Cerebellar cortex (tissue), 1 donor: ENCODE measurements around the gene CLDN17.

Experiments
- DNase-seq: peaks from one replicate; pipeline ENCODE4 v3.0.0-alpha.2; 2015; ENCODE audit warnings: low spot score

Gene CLDN17, protein sequence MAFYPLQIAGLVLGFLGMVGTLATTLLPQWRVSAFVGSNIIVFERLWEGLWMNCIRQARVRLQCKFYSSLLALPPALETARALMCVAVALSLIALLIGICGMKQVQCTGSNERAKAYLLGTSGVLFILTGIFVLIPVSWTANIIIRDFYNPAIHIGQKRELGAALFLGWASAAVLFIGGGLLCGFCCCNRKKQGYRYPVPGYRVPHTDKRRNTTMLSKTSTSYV

DNA sequence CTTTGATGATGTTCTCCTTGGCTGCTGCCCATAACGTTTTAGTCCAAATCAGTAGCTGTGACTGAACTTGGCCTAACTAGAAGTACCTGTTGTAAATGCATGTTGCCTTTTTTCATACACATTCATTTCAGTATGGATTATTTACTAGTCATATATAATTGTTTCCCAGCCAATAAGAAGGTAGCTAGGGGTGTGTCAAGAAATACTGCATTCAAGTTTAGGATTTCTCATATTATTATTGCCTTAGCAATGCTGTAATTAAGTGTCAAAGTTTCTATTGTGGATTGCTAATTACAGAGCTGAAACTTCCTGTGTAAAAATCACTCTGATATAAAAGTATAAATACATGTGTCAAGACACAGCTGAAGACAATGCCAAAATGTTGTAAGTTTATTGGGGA, at the start of gene CLDN17:
Gene CLDN17 (minus strand): TSS at position 101 of the 400 bp plus-strand sequence. CDS start 188 bp downstream, outside the sequence.
- no peak for DNase-seq

DNA sequence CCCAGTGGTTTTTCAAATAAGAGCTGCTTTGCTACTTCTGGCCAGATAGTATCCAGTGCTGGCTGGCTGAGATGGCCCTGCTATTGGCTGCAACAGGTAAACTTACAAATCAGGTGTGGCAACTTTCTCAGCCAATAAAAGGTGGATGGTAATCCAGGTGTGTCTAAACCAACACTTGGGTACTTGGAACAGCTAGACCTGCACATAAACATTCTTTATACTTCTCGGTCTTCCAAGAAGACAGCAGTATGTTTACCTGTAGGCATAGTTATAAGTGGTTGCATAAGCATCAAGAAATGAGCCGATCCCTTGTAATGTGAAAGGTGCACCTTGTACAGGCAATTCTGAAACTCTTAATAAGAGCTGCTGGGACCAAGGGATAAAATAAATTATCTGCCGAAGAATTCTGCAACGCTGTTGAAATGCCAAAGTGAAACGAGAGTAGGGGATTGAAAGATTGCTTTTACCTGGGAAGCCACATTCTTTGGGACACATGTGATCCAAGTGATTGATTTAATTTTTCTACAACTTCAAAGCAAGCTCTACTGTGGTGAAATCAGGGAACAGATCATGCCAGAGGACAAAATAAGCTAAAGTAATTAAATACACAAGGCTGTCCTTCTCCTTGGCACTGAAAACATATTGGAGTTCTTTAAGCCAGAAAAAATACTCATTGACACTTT, 49.6 kb upstream of the CLDN17 start, which contains the start of gene CLDN8:
Gene CLDN8 (minus strand): TSS at position 57 of the 683 bp plus-strand sequence. CDS start 172 bp downstream, outside the sequence.
- no peak for DNase-seq

DNA sequence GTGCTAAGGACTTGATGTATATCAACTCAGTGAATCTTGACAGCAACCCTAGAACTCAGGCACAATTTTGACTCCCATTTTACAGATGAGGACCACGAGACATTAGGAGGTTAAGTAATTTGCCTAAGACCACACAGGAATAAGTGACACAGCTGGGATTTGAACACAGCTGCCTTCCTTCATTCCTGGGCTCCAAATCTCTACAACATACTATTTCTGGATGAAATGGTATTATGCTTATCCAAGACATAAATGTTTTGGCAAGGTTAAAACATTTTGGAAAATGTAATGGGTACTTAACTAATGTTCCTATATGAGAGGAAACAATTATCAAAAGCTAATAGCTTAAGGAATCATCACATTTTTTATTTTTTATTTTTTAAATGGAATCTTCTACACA, 44.5 kb upstream of the CLDN17 start:
- DNase-seq = no peak

DNA sequence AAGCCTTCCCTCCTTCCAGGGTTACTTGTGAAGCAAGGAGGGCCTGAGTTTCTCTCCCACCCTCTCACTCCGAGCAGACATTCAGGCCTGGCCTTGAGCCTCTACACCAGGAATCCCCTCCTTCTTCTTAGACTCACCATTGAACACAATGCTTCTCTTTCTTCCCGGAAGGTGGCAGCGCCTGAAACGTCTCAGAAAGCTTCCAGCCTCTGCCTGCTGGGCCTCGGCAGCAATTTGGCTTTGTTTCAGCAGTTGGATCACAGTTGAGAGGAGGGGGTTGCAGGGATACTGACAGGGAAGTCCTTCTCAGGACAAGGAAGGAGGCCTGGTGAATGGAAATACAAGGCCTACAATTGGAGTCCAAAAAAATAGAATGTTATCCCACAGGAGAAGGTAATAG, 43.0 kb upstream of the CLDN17 start:
- no peak for DNase-seq

DNA sequence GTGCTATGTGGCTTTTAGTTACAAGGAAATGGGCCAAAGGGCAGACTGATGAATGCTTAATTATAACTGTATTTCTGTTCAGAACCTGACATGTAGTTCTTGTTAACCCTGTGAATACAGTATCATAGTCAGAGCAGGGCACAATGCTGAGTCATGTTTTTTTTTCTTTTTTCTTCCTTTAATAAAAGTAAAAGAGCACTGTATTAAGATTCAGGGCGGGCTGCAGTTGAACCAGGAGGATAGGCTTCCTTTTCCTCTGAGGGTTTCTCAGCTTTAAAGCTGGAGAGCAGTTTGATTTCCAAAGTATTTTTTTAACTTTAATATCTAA, 40.6 kb upstream of the CLDN17 start:
- DNase-seq = no peak

DNA sequence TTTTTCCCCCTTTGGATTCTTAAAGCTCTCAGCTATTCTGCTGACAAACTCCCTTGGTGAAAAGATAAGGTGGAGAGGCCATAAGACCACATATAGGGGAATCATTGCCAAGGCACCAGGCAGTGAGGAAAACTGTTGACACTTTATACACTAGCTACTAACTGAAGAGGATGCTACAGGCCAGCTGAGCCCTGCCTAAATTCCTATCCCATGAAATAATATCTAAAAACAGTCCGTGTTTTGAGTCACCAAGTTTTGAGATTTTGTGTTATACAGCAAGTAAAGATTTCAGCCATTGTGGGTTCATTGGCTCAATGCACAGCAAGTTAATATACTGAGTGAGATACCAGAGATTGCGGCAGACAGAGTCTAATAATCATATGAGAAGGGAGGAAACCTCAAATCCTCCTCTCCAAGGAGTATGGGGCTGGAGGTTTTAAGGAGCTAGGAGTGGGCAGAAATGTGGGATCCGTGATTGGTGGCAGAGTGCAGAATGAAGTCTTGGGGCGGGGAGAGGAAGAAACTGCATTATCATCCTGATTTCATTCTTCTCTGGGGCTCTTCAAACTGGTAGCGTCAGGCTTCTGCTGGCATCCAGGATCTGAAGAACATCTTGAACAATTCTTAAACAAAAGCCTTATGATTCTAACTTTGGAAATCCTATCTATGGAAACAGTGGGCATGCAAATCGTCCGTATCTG, 40.1 kb upstream of the CLDN17 start:
- DNase-seq = no peak

DNA sequence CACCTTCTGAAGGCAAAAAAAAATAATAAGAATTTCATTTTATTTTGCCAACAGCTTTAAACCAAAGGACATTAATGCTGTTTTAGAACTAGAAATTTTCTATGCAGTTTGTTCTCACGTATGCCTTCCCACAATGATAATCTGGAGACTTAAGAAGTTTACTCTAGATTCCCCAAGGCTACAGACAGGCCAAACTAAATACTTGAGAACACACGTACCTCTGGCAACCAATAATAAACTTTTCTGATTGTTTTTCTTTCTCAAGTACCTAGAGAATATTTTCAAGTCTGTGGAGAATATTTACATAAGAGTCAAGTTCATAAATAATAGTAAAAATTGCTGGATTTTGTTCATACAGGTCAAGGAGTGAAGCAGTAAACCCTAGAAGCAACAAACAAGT, 33.4 kb upstream of the CLDN17 start:
- no peak for DNase-seq

DNA sequence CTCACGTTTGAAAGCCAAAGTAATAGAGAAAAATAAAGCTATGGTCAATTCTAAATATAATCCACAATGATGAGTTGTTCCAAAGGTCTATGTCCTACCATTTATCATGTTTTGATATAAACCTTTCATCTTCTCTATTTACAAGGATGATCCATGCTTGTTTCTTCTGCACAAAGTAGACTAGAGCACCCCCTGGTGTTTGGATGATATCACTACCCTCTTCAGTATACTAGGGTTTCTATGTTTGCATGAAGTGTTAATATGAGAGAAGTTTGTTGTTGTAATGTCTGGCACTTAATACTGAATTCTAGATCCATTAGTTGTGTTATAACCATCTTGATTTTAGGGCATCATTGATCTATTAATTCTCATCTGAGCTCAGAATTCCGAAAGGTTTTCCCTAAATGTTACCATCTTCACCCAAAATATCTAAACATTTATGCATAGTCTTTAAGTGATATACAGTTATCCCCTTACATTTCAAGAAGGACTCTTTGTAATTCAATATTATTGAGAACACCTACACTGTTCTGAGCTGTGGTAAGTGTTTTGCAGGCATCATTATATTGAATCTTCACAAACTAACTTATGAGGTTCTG, 28.2 kb upstream of the CLDN17 start:
- DNase-seq = no peak

DNA sequence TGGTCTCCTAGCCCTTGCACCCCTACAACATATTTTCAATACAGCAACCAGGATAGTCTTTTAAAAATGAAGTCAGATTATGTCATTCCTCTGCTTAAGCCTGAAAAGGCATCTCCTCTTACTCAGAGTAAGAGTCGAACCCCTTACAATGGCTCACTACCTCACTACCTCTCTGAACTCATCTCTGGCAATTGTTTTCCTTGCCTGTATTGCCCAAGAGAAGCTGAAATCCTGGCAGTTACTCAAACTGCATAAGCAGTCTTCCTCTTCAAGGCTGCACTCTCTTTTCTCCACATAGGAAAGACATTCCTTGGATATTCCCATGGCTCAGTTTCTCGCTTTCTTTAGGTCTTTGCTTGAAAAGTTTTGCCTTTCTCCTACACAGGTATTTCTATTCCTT, 26.6 kb upstream of the CLDN17 start:
- DNase-seq = no peak

DNA sequence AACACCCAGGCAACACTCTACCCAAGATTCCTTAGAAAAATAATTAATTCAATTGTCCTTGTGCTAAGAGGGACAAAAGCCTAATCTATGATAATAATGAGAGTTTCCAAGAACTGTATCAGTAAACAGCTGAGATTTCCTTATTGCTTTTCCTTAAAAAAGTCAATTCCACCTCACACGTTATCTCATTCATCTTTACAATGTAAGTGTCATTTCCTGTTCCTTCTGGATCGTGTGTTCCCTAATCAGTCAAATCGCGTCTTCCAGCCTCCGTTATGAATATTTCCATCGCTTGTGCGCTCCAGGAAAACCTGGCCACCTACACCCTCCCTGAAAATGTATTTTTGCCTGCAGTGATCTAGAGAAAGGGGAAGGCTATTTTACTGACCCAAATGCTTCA, 23.9 kb upstream of the CLDN17 start:
- no peak for DNase-seq

DNA sequence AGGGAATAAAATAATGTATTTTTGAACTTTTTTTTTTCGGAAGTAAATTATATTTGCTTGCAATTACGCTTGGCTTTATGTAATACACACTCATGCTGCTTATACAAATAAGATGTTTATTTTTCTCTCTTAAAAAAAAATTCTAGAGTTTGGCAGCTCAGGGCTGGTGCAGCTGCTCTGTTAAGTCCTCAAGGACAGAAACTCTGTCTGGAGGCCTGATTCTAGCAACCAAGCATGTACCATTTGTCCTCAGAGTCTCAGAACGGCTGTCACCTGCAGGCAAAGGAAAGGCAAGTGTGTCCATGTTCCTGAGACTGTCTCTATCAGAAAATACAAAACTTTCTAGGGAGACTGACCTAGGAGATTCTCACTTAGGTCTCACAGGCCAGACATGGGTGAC, 23.2 kb upstream of the CLDN17 start:
- DNase-seq = no peak

DNA sequence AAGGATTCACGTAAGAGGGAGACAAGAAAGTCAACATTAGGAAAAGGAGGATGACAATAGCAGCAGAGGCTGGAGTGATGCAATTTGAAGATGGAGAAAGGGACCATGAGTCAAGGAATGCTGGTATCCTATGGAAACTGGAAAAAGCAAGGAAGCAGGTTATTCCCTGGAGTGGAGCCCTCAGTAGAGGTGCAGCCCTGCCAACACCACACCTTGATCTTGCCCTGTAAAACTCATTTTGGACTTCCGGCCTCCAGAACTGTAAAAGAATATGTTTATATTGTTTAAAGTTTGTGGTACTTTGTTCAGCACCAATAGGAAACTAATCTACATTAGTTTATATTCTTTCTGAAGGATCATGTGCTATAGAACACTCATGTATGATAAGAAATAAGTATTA, 19.6 kb upstream of the CLDN17 start:
- no peak for DNase-seq

DNA sequence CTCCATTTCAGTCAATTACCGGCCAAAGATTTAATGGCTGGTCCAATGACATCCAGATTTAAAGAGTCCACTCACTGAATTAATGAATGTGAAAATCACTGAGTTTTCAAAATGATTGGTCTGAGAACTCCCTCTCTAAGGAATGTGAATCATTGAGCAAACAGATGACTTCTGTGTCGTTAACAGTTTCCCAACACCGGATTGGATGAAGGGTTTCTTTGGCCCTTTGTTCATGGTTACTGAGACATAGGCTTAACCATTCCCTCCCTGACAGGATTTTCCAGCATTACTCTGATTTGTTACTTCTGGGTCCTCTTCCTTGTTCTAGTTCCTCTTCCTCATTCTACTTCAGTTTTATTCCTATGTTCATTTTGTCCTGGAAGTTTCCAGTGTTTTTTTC, 1.5 kb upstream of the CLDN17 start:
- no peak for DNase-seq

DNA sequence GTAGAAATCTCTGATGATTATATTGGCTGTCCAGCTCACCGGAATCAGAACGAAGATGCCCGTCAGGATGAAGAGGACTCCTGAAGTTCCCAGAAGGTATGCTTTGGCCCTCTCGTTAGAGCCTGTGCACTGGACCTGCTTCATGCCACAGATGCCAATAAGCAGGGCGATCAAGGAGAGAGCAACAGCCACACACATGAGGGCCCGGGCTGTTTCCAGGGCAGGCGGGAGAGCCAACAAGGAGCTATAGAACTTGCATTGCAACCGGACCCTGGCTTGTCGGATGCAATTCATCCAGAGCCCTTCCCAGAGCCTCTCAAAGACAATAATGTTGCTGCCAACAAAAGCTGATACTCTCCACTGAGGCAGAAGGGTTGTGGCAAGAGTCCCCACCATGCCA, 434 bp downstream of the CLDN17 start:
- no peak for DNase-seq

DNA sequence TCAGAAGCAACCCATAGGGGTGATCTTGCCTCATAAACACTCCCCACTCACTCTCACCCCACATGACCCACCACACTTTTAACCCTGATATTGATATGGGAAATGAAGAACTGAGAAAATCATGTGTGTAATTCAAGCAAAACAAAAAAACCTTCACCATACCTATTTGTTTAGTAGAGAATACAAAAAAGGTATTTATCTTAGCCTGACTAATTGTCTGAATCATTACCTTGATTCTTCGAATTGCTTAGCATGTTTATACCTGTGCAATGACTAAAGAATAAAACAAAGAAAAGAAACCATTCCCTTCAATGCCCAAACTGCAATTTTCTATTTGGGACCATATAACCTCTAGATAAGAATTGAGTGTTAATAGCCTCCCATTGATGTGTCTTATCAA, 1.8 kb downstream of the CLDN17 start:
- no peak for DNase-seq

DNA sequence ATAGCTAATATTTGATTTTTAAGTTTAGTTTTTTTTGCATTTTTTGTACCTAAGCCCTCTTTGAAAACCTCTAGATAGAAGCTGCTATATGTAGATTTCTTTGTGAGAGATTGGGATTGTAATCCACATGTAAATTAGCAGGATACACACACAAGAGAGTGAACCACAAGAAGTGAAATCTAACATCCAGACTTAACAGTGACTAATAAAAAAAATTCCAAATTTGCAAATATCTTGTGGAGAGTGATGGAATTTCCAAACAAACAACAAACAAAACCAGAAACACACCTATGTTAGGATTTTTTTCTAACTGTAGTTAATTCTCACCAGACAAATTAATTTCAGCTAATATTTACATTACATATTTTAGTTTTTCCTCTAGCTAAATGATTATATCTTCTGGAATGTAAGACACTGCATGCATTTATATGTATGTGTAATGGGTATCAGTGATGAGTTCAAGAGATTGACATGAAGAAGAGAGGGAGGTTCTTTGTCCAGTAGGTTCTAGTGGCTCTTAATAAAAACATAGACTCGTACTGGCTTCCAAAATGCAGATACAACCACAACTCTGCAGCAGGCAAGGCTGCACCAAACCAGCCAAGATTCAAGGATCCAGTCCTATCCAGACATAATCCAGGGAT, 12.8 kb downstream of the CLDN17 start:
- no peak for DNase-seq

DNA sequence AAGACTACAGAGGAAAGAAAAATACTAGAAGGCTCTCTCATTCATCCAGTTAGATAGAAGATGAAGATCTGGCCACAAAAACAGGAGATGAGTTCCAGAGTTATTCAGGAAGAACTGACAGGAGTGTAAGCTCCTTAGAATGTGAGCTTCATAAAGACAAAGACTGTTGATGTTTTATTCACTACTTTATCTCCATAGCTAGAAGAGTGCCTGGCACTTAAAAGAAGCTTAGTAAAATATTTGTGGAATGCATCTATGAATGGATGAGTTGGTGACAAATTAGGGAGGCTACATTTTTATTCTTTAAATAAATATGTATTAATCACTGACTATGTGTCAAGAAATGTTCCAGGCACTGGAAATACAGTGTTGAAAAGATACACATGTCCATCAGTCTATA, 13.8 kb downstream of the CLDN17 start:
- no peak for DNase-seq

DNA sequence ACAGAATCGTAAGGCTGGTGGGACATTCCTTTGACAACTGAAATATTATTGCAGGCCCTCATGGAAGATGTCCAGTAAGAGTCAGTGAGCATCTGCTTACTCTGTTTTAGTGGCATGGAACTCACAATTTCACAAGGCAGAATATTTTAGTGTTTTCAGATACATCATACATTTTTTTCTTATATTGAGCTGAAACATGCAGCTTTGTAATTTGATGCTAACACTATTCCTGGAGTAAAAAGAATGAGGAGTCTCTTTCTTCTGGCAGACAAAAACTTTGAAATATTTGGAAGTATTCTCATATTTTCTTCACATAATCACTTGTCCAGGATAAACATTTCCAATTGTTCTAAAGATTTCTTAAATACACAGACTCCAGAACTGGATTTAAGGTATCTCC, 17.7 kb downstream of the CLDN17 start:
- no peak for DNase-seq

DNA sequence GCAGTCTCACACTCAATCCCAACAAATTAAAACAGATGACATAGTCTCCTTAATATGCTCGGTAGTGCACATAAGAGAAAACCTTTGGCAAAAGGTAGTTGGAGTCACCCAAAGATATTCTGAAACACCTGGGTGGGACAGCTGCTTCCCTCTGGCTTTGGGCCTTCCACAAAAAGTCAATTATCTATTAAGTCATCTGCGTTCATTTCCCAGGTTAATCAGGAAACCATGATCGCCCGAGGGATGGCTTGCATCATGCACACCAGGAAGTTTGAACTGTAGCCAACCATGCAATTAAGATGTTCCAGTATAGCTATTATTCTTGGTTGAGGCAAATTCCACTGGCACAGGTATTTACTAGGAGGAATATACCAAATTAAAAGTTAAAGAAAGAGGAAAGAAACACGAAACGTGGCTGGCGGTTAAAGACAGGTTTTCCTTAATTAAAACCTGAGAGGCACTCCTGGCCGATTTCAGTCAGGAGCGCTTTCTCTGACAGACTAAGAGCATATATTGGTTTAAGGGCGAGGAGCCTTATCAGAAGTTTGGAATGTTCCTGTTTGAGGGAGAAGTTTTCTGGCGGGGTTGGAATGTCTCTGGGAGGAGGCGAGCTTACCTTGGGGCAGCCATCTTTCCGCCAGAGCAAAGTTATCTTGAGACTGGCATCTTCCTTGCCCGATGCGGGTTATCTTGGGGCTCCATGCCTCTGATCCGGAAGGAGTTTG, 19.9 kb downstream of the CLDN17 start:
- DNase-seq = no peak

DNA sequence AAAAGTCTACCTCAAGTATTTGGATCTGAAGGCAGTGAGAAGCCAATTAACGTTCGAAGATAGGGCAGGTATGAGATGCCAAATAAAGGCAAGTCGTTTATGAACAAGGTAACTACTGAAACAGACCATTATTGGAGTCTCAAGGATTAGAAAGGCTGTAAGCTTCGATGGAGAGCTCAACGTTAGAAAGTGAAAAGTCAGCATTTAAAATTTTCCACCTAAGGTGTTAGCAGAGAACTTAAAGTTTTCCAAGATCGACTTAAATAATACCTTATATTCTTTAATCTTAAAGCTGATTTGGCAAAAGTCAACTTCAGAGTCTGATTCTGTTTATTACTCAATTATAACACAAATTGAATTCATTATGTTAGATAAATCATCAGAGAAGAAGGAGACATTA, 28.1 kb downstream of the CLDN17 start:
- DNase-seq = no peak

DNA sequence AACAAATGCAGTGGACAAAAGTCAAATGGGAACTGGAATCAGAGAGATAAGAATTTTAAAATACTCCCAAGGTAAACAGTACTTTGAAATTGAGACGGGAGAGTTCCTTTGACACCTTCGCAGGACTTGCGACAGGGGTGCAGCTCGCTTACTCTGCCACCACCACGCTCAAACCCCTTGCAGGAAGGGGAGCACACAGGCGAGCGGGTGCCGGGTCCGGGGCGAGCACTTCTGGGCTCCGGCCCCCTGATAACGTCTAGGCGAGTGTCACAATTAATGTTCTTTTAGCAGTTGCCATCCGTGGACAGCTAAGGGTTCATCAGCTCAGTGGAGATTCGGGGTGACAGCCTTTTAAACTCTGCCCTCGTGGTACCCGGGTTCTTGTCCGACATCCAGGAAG, 37.4 kb downstream of the CLDN17 start:
- no peak for DNase-seq

DNA sequence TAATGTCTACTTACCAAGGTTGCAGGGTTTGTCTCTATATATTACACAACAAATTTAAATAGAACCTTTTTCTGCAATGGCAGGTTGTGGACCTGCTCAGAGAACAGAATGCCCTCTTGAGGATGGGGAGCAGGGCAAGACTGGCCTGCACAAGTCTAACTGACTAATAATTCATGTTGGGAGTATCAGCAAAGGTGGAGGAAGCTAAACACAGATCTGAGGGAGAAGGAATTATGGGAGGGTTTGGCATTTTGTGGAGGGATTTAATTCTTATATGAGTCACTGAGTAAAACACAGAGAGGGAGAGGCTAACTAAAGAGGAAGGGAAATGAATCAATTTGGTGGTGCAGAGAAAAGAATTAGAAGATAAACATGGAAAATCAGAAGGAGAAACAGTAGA, 40.0 kb downstream of the CLDN17 start:
- DNase-seq = no peak
